ENCODE results near the gene FAM228A.
"Not testable (repeated sequence)": the region's sequence is repeated elsewhere in the genome, so short reads cannot be mapped to it uniquely, and the experiment has no call there.

Gene FAM228A

DNA sequence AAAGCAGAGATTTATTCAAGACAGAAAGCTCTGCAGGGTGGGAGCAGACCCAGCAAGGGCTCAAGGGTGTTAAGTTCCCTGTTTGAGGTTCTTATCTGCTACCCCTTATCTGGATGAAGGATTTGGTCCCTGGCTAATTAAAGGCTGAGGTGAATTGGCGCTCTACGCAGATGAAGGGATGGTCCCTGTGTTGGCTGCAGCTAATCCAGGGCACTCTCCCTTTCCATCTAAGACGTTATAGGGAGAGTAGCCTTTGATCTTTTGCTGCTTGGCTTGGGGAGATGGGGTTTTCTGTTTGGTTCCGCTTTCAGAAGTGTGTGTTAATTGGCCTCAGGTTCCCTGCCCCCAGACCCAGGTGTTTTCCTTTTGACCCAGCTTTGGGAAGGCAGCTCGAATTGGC, 17.0 kb downstream of the FAM228A start:
- DNase-seq, result no peak

DNA sequence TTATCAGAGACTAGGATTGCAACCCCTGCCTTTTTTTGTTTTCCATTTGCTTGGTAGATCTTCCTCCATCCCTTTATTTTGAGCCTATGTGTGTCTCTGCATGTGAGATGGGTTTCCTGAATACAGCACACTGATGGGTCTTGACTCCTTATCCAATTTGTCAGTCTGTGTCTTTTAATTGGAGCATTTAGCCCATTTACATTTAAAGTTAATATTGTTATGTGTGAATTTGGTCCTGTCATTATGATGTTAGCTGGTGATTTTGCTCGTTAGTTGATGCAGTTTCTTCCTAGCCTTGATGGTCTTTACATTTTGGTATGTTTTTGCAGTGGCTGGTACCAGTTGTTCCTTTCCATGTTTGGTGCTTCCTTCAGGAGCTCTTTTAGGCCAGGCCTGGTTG, 22.4 kb downstream of the FAM228A start:
- DNase-seq, result not testable (repeated sequence)

DNA sequence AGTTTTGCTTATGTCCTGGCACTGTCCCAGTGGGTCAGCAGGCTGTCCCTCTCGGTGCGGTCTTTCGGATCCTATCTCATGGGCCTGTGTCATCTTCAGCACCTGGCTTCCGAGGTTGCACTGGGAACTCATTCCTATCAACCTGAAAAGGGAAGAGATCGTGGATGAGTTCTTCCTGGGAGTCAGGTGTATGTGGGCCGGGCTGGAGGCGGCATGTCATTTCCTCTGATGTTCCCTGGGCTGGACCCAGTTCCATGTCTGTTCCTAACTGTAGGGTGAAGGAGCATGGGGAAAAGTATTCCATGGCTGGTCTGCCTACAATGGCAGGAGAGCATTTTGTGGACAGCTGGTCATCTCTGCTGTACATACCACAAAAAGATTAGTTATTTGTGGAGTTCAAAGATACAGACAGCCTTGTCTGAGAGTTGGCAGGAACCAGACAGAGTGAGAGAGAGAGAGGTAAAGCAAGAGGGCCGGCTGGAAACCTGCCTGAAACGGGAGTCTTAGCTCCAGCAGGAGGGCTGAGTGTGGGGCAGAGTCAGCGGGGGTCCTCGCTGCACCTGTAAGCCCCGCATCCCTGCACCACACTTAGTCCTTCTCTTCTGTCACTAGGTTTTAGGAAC, 25.2 kb downstream of the FAM228A start:
- no peak for DNase-seq

DNA sequence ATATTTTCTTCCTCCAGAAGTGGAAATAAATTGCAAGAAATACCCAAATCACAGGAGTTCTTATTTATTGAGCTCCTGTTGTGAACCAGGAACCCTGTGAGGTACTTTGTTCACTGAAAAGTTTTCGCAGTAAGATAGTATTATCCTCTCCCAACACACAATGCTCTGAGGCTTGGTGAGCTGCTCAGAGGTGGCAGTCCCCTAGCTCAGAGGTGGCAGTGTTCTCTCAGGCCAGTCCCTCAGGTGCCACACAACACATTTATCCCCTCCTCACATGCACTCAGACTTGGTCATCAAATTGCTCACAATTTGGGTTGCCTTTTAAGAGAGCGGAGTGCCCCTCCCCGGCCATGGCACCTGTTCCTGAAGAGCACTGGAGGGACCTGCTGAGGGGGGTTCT, 25.9 kb downstream of the FAM228A start:
- no peak for DNase-seq

DNA sequence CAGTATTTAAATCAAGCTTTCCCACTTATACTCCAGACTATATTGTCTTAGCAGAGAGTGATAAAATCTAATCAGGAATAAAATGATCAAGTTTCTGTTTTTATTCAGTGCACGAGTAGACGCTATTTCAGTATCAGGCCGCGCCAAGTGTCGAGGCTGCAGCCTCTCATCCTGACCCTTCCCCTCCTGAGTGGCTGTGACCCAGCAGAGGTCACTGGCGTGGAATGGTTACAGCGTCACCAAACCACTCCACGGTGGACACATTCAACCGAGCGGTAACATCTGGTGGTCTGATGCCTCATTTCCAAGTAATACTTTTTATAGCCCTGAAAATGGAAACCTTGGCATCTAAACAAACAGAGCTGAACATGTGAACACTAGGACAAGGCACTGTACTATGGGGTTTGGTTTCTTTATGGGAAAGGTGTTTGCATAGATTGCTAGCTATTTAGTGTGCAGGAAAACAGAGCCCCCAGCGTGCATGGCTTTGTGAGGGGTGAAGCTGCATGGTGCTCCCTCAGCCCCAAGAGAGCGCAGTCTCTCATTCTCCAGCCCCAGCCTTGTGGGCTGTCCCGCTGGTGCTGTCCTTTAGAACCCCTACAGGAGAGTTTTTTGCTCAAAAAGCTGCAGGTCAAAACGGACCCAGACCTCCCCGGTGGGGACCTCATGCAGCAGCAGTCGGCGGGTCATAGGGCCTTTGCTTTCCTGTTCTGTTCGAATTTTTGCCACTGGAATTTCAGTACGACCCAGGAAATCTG, 28.4 kb downstream of the FAM228A start:
- DNase-seq, result no peak

DNA sequence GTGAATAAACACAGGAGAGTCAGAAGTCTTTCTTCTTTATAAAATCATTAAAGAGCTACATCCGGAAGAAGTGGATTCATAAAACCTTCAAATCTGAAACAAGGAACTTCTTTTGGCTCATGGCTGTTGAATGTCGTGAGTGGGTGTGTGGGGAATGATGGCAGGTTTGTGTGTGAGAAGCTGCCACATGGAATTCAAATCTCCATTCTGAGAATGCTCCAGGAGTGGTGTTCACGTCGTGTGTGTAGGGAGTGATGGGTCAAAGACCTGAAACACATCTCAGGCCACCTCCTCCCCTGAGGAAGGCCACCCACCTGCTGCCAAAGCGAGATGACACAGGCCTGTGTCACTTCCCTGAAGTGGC, 28.9 kb downstream of the FAM228A start:
- DNase-seq, result no peak

DNA sequence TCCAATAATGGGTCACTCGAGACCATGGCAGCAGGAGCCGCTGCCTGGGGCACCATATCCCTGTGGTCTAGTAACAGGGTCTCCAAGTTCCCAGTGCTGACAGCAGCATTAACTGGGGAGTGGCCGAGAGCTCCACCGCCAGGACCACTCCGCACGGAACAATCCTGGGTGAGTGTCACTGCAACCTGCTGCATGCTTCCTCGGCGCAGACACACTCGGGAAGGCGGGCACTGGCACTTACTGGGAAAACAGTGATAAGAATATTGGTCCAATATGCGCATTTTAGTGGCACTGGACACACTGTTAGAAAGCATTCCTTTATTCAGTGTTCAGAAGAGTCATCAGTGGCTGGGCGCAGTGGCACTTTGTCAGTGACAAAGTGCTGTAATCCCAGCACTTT, 29.7 kb downstream of the FAM228A start:
- no peak for DNase-seq

DNA sequence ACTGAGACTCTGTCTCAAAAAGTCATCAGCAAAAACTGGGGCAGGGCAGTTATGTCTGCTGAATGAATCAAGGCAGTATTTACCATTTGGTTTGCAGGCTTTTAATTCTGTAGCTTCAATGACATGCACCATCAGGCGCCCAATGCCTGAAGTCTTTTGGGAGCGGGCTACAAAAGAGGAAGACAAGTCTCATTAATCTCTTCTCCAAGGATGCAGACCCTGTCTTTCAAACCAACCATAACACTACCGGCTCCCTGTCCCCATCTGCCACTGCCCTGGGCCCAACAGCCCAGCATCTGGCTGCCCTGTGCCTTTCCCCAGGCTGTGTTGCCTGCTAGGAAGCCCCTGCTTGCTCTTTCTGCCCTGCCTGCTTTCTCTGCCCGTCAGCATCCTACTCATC, 30.3 kb downstream of the FAM228A start:
- no peak for DNase-seq

DNA sequence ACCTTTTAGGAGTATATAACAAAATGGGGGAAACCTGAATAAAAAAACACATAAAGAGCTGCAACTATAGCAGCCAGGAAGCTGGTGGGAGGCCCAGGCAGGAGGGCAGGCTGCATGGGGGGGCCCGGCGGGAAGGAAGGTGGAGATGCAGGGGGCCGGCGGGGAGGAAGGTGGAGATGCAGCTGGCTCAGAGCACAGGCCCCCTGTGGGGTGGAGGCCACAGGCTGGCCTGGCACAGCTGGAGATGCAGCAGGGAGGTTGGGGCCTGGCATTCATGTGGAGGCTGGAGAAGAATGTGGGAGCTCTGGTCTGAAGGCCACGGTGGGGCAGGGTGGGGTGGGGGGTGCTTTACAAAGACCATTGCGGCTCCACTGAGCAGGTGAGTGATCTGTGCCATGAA, 31.4 kb downstream of the FAM228A start:
- no peak for DNase-seq

DNA sequence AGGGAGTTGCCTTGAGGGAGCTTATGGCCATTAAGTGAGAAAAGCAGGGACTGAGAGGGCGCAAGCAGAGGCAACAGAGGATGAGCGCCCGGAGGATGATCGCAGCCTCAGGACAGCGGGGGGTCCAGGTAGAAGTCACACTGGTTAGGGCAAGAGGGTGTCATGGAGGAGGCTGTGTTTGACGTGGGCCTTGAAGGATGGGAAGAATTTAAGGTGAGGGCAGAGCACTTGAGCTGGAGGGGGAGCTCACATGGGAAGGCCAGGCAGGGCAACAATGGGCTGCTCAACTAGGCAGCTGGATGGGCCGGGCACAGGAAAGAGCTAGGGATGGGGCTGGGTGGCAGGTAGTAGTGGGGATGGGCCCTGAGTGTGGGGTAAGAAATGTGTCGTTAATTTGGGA, 31.9 kb downstream of the FAM228A start:
- DNase-seq, result no peak

GRCh38 chr2:24207359-24207758, 32.5 kb downstream of the FAM228A start:
- no peak for DNase-seq

GRCh38 chr2:24208490-24208889, 33.6 kb downstream of the FAM228A start:
- no peak for DNase-seq

DNA sequence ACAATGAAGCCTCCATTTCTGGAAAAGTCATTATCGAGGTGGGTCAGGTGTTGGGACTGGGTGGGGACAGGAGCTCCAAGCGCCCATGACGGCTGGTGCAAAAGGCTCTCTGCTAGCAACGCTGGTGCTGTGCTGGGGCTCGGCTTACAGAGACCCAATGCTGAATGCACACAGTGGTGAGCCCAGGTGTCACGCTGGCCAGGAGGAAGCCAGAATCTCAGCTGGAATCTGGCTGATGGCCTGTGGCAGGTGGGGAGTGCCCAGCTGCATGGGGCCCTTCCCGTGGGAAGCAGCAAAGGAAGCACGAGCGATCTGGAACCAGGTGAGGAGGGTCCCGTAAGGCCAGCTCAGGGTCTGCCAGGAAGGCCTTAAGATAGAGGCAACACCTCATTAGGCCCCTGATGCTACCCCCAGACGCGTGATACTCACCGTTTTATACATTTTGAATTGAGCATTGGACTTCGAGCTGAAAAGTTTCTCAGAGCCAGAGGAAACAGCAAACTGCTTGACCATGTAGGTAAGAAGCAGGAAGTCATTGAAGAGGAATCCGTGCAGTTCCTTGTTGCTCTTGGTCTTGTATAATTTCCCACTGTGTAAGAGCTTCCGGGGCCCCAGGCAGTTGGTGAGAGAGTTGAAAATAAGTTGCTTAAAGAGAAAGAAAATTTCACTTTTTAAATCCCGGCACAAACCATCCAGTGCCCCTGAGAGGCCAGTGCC, 34.7 kb downstream of the FAM228A start:
- DNase-seq, result no peak

- DNase-seq, result no peak
Measured at GRCh38 chr2:24210106-24210455, 35.2 kb downstream of the FAM228A start.

DNA sequence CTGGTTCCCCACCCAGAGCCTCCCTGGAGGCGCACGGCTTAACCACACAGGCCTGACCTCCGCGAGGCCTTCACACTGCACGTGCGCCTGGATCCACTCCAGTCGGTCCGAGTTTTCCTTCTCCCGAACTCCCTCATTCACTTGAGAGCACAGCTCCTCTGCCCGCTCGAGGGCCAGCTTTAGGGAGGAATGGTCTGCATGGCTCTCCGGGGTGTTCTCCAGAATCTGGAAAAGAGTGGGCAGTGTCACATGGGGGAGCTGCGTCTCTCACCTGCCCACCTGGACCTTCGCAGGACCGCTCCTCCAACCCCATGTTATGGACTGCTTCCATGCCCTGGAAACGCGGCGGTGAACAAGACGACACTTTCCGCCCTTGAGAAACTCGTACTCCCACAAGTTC, 35.9 kb downstream of the FAM228A start:
- no peak for DNase-seq

- DNase-seq, result no peak
Measured at GRCh38 chr2:24211408-24211807, 36.6 kb downstream of the FAM228A start.

- DNase-seq, result no peak
Measured at GRCh38 chr2:24214880-24215279, 40.0 kb downstream of the FAM228A start.

- DNase-seq, result no peak
Measured at GRCh38 chr2:24220554-24221291, 45.9 kb downstream of the FAM228A start.

- no peak for DNase-seq
Measured at GRCh38 chr2:24221343-24222050, 46.6 kb downstream of the FAM228A start.

DNA sequence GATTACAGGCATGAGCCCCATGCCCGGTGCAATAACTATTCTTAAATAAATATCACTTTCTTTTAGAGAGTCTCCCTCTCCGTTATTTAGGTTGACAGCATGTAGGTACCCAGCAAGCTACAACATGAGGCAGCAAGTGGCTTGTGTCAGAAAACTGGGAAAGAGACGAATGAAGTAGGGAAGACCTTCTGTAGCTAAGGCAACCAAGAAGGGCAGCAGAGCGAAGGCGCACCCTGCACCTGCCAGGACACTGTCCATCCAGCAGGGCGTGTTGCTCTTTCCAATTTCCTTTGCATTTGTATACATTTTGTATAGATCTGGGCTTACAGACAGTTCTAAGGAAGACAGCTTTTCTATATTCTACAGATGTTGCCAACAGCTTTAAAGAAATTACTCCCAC, 48.1 kb downstream of the FAM228A start:
- DNase-seq, result no peak

DNA sequence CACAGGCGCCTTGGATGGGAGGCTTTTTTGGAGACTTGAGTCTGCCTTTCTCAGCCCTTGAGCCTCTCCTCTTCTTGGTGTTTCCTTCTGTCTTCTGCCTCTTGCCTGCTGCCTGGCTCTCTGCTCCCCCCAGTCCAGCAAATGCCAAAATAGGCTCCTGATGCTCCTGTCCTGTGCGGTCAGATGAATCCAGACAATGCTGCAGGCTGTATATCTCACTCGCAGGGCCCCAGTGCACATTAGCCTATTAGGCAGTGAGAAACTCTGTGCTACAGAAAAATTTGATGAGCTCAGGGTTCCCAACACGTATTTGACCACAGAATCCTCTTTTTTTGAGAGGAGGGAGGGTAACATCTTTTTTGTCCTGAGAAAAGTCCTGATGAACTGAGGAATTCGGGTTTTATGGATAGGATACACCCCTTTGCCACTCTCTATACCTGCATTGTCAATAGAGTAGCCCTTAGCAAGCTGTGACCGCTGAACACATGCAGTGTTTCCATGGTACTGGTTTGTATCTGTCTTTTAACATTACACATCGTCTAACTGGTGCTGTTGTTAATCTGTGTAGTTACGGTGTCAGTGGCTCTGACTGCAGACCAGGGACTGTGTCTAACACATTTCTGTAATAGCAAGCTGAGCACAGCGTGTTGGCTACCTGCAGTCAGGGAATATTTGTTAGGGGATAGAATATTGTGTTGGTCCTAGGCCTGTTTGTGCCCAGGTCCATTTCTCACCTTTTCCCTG, 50.8 kb downstream of the FAM228A start:
- DNase-seq, result no peak

DNA sequence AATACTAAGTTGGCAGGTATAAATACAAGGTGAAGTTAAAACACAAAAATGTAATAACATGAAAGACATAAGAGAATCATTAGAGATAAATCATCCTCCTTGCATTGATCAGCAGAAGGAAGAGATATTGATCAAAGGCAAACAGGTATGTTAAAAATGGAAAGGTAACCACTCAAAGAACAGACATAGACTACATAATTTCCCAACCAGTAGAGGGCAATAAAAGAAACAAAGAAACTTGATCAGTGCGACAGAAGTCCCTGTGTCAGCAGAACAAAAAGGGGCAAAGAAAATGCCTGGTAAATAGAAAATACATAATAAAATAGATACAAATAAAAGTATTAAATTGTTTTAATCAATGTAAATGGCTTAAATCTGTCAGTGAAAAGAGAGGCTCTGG, 53.6 kb downstream of the FAM228A start:
- no peak for DNase-seq

Data from cortex of kidney (tissue), 1 donor.